Transverse colon (tissue), 4 donors: ENCODE measurements around the gene CXCL17. TPM values are rescaled to one million over a fixed set of nuclear protein-coding genes. Genes with fewer than 3 reads are reported as not detected.

Experiments used
- DNase-seq: peaks from one replicate; pipeline ENCODE4 v3.0.0-alpha.2; 2019
- H3K27ac ChIP-seq, 4 donors: fragments of 200-600 bp; sonication (generic); 2 replicates each; pipeline ENCODE4 v1.5.1; 2016 to 2018; ENCODE audit warnings: inconsistent platforms in 4 of 4
- H3K27me3 ChIP-seq: fragments of 200-600 bp; sonication (generic); 2 replicates; pipeline ENCODE4 v1.5.1; 2017; ENCODE audit warnings: inconsistent platforms
- H3K36me3 ChIP-seq, 4 donors: fragments of 200-600 bp; sonication (generic); 2 replicates each; pipeline ENCODE4 v1.5.1; 2017 to 2019; ENCODE audit warnings: inconsistent platforms in 4 of 4
- H3K4me1 ChIP-seq, 4 donors: fragments of 200-600 bp; sonication (generic); 2 replicates each; pipeline ENCODE4 v1.5.1; 2017 to 2020; ENCODE audit warnings: inconsistent platforms in 4 of 4
- H3K4me3 ChIP-seq, 4 donors: fragments of 200-600 bp; sonication (generic); 1 replicate in 1 of 4; 2 replicates in 3 of 4; pipeline versions ENCODE4 v1.5.1 to v1.6.1; 2017 to 2019; ENCODE audit warnings: inconsistent platforms in 4 of 4
- H3K9me3 ChIP-seq, 2 donors: fragments of 200-600 bp; sonication (generic); 2 replicates each; pipeline ENCODE4 v1.5.1; 2017 to 2019; ENCODE audit warnings: inconsistent platforms in 2 of 2
- EP300 ChIP-seq: sonication (generic); formaldehyde crosslinking; IDR thresholded peaks from one replicate; pipeline ENCODE4 v1.6.1; 2017; ENCODE audit warnings: antibody characterized with exemption, low read depth
- POLR2A ChIP-seq: fragments of 450-650 bp; IDR thresholded peaks from one replicate; pipeline ENCODE4 v1.6.1; 2016; ENCODE audit warnings: antibody characterized with exemption, mild to moderate bottlenecking, moderate library complexity
- POLR2AphosphoS5 ChIP-seq, 3 donors: sonication (generic); formaldehyde crosslinking; IDR thresholded peaks; one replicate each; pipeline ENCODE4 v1.6.1; 2016; ENCODE audit warnings: antibody characterized with exemption in 3 of 3
- WGBS, 2 donors: methylation state at CpG; one replicate each; pipeline ENCODE4 v1.1.5; 2018; ENCODE audit warnings: low coverage in 1 of 2; 5-methylcytosine and 5-hydroxymethylcytosine counted together
- in situ Hi-C, 4 donors: fragments of 200-750 bp; cut with MboI; loops; one replicate each; pipeline versions ENCODE4 v1.15.0 to v1.15.1; 2017; ENCODE audit warnings: low sequenced_read_pairs in 3 of 4, low pct_ligation_motif_present in 1 of 4, low pct_unique_long_range_greater_than_20kb in 1 of 4
- intact Hi-C: fragments of 100-400 bp; cut with DNase I; formaldehyde crosslinking; loops from one replicate; pipeline ENCODE4 v1.15.1; 2023; ENCODE audit warnings: low total_unique reads
- total RNA-seq, 4 donors: library from RNA; depleted of rRNA; stranded (reverse); fragments of >200 nt; gene quantifications; one replicate each; pipeline ENCODE4 v1.1.0, GENCODE V29; 2016
- TF ChIP-seq, protein P1 (sequence below), 5 experiments: fragments of 200-600 bp in 3 of 5; fragments of 450-650 bp in 2 of 5; sonication (generic) in 3 of 5; IDR thresholded peaks; 1 replicate in 2 of 5; 2 replicates in 3 of 5; pipeline ENCODE4 v1.5.1; 2016 to 2017; ENCODE audit warnings: antibody characterized with exemption in 5 of 5, inconsistent platforms in 3 of 5, mild to moderate bottlenecking in 2 of 5, moderate library complexity in 1 of 5

Gene CXCL17
- total RNA-seq, 4 donors from 2014 or later: not detected

GRCh38 chr19:42421101-42421500, 21.6 kb downstream of the CXCL17 start:
- DNase-seq: no peak
- no peaks in the 10 kb centered on the region for H3K27me3 ChIP-seq
- intact Hi-C loops (no loop called here), in situ Hi-C loops (no loop called here)
- TF ChIP-seq EP300 (no peak), POLR2A (no peak), POLR2AphosphoS5 (IDR thresholded peaks at IDR 0.05) (no peak)
- TF ChIP-seq, protein P1, sequence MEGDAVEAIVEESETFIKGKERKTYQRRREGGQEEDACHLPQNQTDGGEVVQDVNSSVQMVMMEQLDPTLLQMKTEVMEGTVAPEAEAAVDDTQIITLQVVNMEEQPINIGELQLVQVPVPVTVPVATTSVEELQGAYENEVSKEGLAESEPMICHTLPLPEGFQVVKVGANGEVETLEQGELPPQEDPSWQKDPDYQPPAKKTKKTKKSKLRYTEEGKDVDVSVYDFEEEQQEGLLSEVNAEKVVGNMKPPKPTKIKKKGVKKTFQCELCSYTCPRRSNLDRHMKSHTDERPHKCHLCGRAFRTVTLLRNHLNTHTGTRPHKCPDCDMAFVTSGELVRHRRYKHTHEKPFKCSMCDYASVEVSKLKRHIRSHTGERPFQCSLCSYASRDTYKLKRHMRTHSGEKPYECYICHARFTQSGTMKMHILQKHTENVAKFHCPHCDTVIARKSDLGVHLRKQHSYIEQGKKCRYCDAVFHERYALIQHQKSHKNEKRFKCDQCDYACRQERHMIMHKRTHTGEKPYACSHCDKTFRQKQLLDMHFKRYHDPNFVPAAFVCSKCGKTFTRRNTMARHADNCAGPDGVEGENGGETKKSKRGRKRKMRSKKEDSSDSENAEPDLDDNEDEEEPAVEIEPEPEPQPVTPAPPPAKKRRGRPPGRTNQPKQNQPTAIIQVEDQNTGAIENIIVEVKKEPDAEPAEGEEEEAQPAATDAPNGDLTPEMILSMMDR (IDR thresholded peaks at IDR 0.05): no peak
- 79 to 80% methylated on average over 2 to 4 of the region's 4 CpGs for WGBS, 2 donors
- H3K9me3 ChIP-seq: no peaks in the 10 kb centered on the region
- H3K4me1 ChIP-seq: peaks cover 5 to 24% (median 18%) of the 10 kb centered on the region in 4 donors
- no peak overlapping the region for H3K27ac ChIP-seq
- no peaks in the 10 kb centered on the region for H3K36me3 ChIP-seq
- no peak overlapping the region for H3K4me3 ChIP-seq

DNA sequence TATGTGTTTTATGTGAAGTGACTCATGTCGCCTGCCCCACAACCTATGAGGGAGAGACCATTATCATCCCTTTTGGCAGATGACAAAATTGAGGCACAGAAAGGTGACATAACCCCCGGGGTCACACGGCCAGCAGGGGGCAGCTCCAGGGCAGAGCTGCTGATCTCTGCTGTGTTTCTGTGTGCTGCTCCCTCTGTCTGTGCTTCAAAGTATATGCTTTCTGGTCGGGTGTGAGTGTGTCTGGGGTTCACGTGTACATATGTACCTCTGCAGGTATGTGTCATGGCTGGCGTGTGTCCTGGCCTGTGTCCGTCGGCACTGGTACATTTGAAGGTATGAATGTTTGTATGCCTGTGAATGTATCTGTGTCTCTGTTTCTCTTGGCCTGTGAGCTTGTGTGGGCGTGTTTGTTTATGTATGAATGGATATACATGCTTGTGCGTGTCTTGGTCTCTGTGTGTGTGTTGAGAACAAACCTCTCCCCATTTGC, 22.6 kb downstream of the CXCL17 start:
- Histone ChIP-seq H3K27ac (no peak overlapping the region), H3K4me3 (no peak overlapping the region), H3K27me3 (no peaks in the 10 kb centered on the region), H3K4me1 (peaks cover 5 to 24% (median 18%) of the 10 kb centered on the region in 4 donors), H3K9me3 (no peaks in the 10 kb centered on the region), H3K36me3 (no peaks in the 10 kb centered on the region)
- TF ChIP-seq EP300 (no peak), POLR2A (no peak), POLR2AphosphoS5 (IDR thresholded peaks at IDR 0.05) (no peak)
- TF ChIP-seq, protein P1 (IDR thresholded peaks at IDR 0.05): peak; percentile 54 to 70 (median 61)
- intact Hi-C loops: no loop called here
- peak; percentile 64 for DNase-seq
- in situ Hi-C loops: no loop called here
- 29 to 67% methylated on average over 1 to 10 of the region's 10 CpGs for WGBS, 2 donors

- H3K27me3 ChIP-seq: no peaks in the 10 kb centered on the region
- H3K4me3 ChIP-seq: no peak overlapping the region
- no peaks in the 10 kb centered on the region for H3K36me3 ChIP-seq
- no peak overlapping the region for H3K27ac ChIP-seq
- in situ Hi-C loops (no loop called here), intact Hi-C loops (no loop called here)
- no peak for DNase-seq
- H3K9me3 ChIP-seq: no peaks in the 10 kb centered on the region
- H3K4me1 ChIP-seq: peaks cover 5 to 24% (median 18%) of the 10 kb centered on the region in 4 donors
- WGBS, 2 donors: 31 to 64% methylated on average over 3 to 6 of the region's 6 CpGs
- no peak for TF ChIP-seq POLR2AphosphoS5 (IDR thresholded peaks at IDR 0.05)
Observed at GRCh38 chr19:42419309-42419708, 23.4 kb downstream of the CXCL17 start.

DNA sequence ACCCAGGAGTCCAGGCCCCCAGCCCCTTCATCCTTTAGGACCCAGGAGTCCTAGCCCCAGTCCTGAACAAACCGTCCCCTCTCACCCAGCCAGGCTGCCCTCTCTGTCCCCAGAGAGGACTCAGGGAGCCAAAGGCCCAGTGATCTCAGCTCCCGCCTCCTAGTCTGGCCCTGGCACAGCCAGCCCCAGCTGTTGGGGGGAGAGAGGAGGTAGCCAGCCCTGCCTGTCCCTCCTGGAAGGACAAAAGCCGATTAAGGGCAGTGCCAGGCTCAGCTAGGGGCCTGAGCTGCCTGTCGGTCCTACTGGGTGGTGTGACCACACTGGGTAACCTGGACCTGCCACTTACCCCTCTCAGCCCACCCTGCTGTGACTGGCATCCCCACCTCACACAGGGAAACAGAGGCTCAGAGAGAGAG, 30.1 kb downstream of the CXCL17 start:
- DNase-seq: no peak
- H3K27ac ChIP-seq: no peak overlapping the region
- H3K4me1 ChIP-seq: peaks cover 0 to 14% (median 3%) of the 10 kb centered on the region in 4 donors
- no peak overlapping the region for H3K4me3 ChIP-seq
- H3K36me3 ChIP-seq: no peaks in the 10 kb centered on the region
- in situ Hi-C loops: no loop called here
- no peaks in the 10 kb centered on the region for H3K27me3 ChIP-seq
- intact Hi-C loops: no loop called here
- H3K9me3 ChIP-seq: no peaks in the 10 kb centered on the region
- no peak for TF ChIP-seq EP300
- TF ChIP-seq, protein P1 (IDR thresholded peaks at IDR 0.05): no peak
- TF ChIP-seq POLR2AphosphoS5 (IDR thresholded peaks at IDR 0.05): no peak
- no peak for TF ChIP-seq POLR2A
- 72% methylated on average over 4 of the region's 4 CpGs; no CpG with 5 or more reads in 1 of the 2 donors for WGBS, 2 donors

DNA sequence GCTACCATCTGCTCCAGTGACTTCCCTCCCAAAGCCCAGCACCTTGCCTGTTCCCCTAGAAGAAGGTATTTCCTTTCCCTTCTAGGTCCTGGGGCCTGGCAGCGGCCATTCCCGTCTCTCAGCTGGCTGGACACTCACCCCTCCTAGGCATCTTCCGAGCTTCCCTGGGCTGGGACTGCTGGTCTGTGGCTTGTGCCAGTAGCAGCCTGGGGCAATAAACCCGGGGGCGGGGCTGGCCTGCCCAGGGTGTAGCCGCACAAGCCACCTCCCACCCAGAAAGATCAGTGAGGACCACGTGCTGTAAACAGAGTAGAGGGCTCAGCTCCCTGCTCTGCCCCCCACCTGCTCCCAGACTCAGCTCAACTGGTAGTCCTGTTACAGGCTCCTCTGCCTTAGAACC, 30.5 kb downstream of the CXCL17 start:
- Histone ChIP-seq H3K4me3 (no peak overlapping the region), H3K36me3 (no peaks in the 10 kb centered on the region), H3K27ac (no peak overlapping the region), H3K9me3 (no peaks in the 10 kb centered on the region), H3K4me1 (peaks cover 0 to 14% (median 3%) of the 10 kb centered on the region in 4 donors), H3K27me3 (no peaks in the 10 kb centered on the region)
- in situ Hi-C loops: no loop called here
- peak; percentile 81 for DNase-seq
- intact Hi-C loops: no loop called here
- TF ChIP-seq POLR2A: no peak
- TF ChIP-seq POLR2AphosphoS5 (IDR thresholded peaks at IDR 0.05): no peak
- TF ChIP-seq, protein P1 (IDR thresholded peaks at IDR 0.05): no peak
- TF ChIP-seq EP300: no peak
- 54% methylated on average over 6 of the region's 7 CpGs; no CpG with 5 or more reads in 1 of the 2 donors for WGBS, 2 donors
